GM12878 (cell line): ENCODE measurements around the gene HELZ. TPM values are rescaled to one million over a fixed set of nuclear protein-coding genes. Genes with fewer than 3 reads are reported as not detected.
A peak's percentile ranks its signal among the peaks of the same experiment; 100 is the strongest.

Source experiments
- ATAC-seq: fragments of 200-7000 bp; cut with Tn5 transposase; 3 replicates; pipeline ENCODE4 v1.9.1; 2020; ENCODE audit warnings: mild to moderate bottlenecking, moderate library complexity
- BruUV-seq: library from RNA; stranded (reverse); fragments of 400-500 nt; replicated peaks from 2 replicates; lab custom pipeline; 2021; lab: Mats Ljungman, UMichigan
- CTCF ChIA-PET: fragments of 300-600 bp; sonication (Branson Sonifier 250); formaldehyde crosslinking; extraction: SDS; loops from one replicate; lab custom pipeline; 2021; ENCODE audit warnings: inconsistent platforms; lab: Yijun Ruan, JAX
- POLR2A ChIA-PET: fragments of 350-600 bp; formaldehyde crosslinking; extraction: SDS; loops from one replicate; lab custom pipeline; 2021; ENCODE audit warnings: inconsistent platforms; lab: Charles Lee
- RAD21 ChIA-PET: fragments of 300-600 bp; sonication (Branson Sonifier 250); formaldehyde crosslinking; loops from one replicate; lab custom pipeline; 2023; ENCODE audit warnings: antibody characterized with exemption; ENCODE audit not compliant: unreplicated experiment; lab: Charles Lee
- SMC1A ChIA-PET: fragments of 300-600 bp; sonication (Branson Sonifier 250); formaldehyde crosslinking; loops from one replicate; lab custom pipeline; 2023; ENCODE audit not compliant: unreplicated experiment, uncharacterized antibody; lab: Charles Lee
- DNase-seq: peaks from one replicate; pipeline ENCODE4 v3.0.0-alpha.2; 2011; ENCODE audit warnings: low read depth, low spot score
- FAIRE-seq: peaks from 3 replicates; lab custom pipeline; 2011; peaks lifted over from hg19 to GRCh38; lab: Jason Lieb, UNC
- H2AFZ ChIP-seq: 2 replicates; pipeline ENCODE4 v1.6.0; 2011; ENCODE audit warnings: low read depth, low read length, control low read depth; ENCODE audit not compliant: control insufficient read depth
- H3K27ac ChIP-seq: 2 replicates; pipeline ENCODE4 v1.5.1; 2011; ENCODE audit warnings: control low read depth; ENCODE audit not compliant: control insufficient read depth, insufficient read depth
- H3K27me3 ChIP-seq, 2 experiments: replicated peaks in 1 of 2; 2 replicates each; pipeline versions ENCODE4 v1.6.0 to v1.6.1; 2011; ENCODE audit warnings: low read length in 1 of 2; ENCODE audit not compliant: control insufficient read depth in 2 of 2, insufficient read depth in 2 of 2
- H3K36me3 ChIP-seq, 2 experiments: 2 replicates each; pipeline ENCODE4 v1.5.1; 2011; ENCODE audit warnings: low read length in 1 of 2; ENCODE audit not compliant: control insufficient read depth in 2 of 2, insufficient read depth in 2 of 2
- H3K4me1 ChIP-seq: 2 replicates; pipeline ENCODE4 v1.6.1; 2011; ENCODE audit warnings: mild to moderate bottlenecking, low read length, moderate library complexity, mixed read lengths; ENCODE audit not compliant: control insufficient read depth, insufficient read depth
- H3K4me2 ChIP-seq: 2 replicates; pipeline ENCODE4 v1.6.0; 2011; ENCODE audit warnings: control low read depth; ENCODE audit not compliant: control insufficient read depth, insufficient read depth
- H3K4me3 ChIP-seq: fragments of 200-600 bp; sonication (generic); 2 replicates; pipeline ENCODE4 v1.5.1; 2016
- H3K79me2 ChIP-seq: 2 replicates; pipeline ENCODE4 v1.6.0; 2011; ENCODE audit warnings: low read length; ENCODE audit not compliant: control insufficient read depth, insufficient read depth
- H3K9ac ChIP-seq: 2 replicates; pipeline ENCODE4 v1.8.0; 2011; ENCODE audit warnings: low read length, control low read depth, mixed read lengths; ENCODE audit not compliant: control insufficient read depth, insufficient read depth
- H3K9me3 ChIP-seq: replicated peaks from 3 replicates; pipeline ENCODE4 v1.5.1; 2011; ENCODE audit warnings: mild to moderate bottlenecking, low read length; ENCODE audit not compliant: control insufficient read depth, insufficient read depth
- H4K20me1 ChIP-seq: 2 replicates; pipeline ENCODE4 v1.6.0; 2011; ENCODE audit not compliant: control insufficient read depth, insufficient read depth
- BMI1 ChIP-seq: fragments of 450-650 bp; IDR thresholded peaks from 2 replicates; pipeline ENCODE4 v1.6.1; 2016; ENCODE audit warnings: mild to moderate bottlenecking, moderate library complexity, borderline replicate concordance
- ESRRA ChIP-seq: IDR thresholded peaks from 2 replicates; pipeline ENCODE4 v1.6.1; 2012; ENCODE audit warnings: mild to moderate bottlenecking, low read length, improper control_type of control experiment
- GABPA ChIP-seq: IDR thresholded peaks from 2 replicates; pipeline ENCODE4 v1.6.1; 2014; ENCODE audit warnings: antibody characterized with exemption, low read depth, mild to moderate bottlenecking, inconsistent platforms
- MYB ChIP-seq: fragments of 150-350 bp; IDR thresholded peaks from 2 replicates; pipeline ENCODE4 v1.6.1; 2014; ENCODE audit warnings: mild to moderate bottlenecking, low read depth, low read length, borderline replicate concordance
- PML ChIP-seq: IDR thresholded peaks from 2 replicates; pipeline ENCODE4 v1.6.1; 2012; ENCODE audit warnings: low read length, inconsistent platforms
- POLR2AphosphoS2 ChIP-seq: IDR thresholded peaks from 2 replicates; pipeline ENCODE4 v1.6.1; 2011; ENCODE audit warnings: low read depth, mild to moderate bottlenecking, low read length, improper control_type of control experiment, moderate library complexity
- SMC3 ChIP-seq: IDR thresholded peaks from 2 replicates; pipeline ENCODE4 v1.6.1; 2011; ENCODE audit warnings: low read length, improper control_type of control experiment, borderline replicate concordance
- ZNF622 ChIP-seq: fragments of 450-650 bp; IDR thresholded peaks from 2 replicates; pipeline ENCODE4 v1.6.1; 2017; ENCODE audit warnings: mild to moderate bottlenecking, inconsistent platforms
- WGBS: methylation state at CpG from one replicate; pipeline ENCODE4 v1.1.6; 2016; ENCODE audit warnings: low lambda C conversion rate; ENCODE audit not compliant: insufficient replicate concordance, insufficient coverage; ENCODE audit errors: missing lambda C conversion rate; 5-methylcytosine and 5-hydroxymethylcytosine counted together
- in situ Hi-C: fragments of 300-500 bp; cut with MboI; formaldehyde crosslinking; loops from 9 replicates; pipeline ENCODE4 v1.14.3; 2018; ENCODE audit warnings: mixed read lengths
- intact Hi-C: fragments of 100-400 bp; cut with micrococcal nuclease; formaldehyde crosslinking; loops from one replicate; pipeline ENCODE4 v1.14.2; 2022; ENCODE audit not compliant: unreplicated experiment
- polyA plus RNA-seq, 11 experiments: library from polyadenylated mRNA; depleted of rRNA in 4 of 11; unstranded in 6 of 11; stranded (reverse) in 5 of 11; fragments of >200 nt; fragmentation: Nextera tagmentation in 4 of 11; fragmentation: Illumina TruSeq in 1 of 11; extraction: Ambion mirVana in 4 of 11; extraction: Trizol in 1 of 11; gene quantifications; 1 replicate in 1 of 11; 2 replicates in 10 of 11; pipeline versions ENCODE4 v1.2.1 to v1.2.3, GENCODE V29; 2011 to 2016; ENCODE audit warnings: inconsistent platforms in 2 of 11, missing spikeins in 2 of 11, low read depth in 1 of 11
- total RNA-seq, 4 experiments: library from RNA; depleted of rRNA in 3 of 4; stranded (reverse); fragments of >200 nt in 3 of 4; fragmentation: Illumina TruSeq in 1 of 4; extraction: Trizol in 1 of 4; gene quantifications; 2 replicates each; pipeline versions ENCODE4 v1.2.1 to v1.2.3, GENCODE V29; 2013 to 2021
- TF ChIP-seq, protein P1 (sequence below): fragments of 150-350 bp; IDR thresholded peaks from 2 replicates; pipeline ENCODE4 v1.6.1; 2016; ENCODE audit warnings: low read depth, low read length
- TF ChIP-seq, protein P2 (sequence below): fragments of 450-650 bp; formaldehyde crosslinking; IDR thresholded peaks from 2 replicates; pipeline ENCODE4 v1.4.0; 2020; ENCODE audit warnings: mild to moderate bottlenecking, moderate library complexity
- TF ChIP-seq, protein P3 (sequence below): IDR thresholded peaks from 2 replicates; pipeline ENCODE4 v1.6.1; 2012; ENCODE audit warnings: mild to moderate bottlenecking, low read depth, low read length
- TF ChIP-seq, protein P4 (sequence below): IDR thresholded peaks from 2 replicates; pipeline ENCODE4 v1.6.1; 2011; ENCODE audit warnings: borderline replicate concordance, low read depth, mild to moderate bottlenecking, moderate library complexity, low read length; ENCODE audit not compliant: insufficient read depth, poor library complexity, severe bottlenecking

Gene HELZ
- total and polyA plus RNA-seq, 10 of the 15 experiments (the other 5 are each of a cell fraction or from before 2014, with no cell fraction given): 1.5 to 36.8 (median 19.1) TPM

DNA sequence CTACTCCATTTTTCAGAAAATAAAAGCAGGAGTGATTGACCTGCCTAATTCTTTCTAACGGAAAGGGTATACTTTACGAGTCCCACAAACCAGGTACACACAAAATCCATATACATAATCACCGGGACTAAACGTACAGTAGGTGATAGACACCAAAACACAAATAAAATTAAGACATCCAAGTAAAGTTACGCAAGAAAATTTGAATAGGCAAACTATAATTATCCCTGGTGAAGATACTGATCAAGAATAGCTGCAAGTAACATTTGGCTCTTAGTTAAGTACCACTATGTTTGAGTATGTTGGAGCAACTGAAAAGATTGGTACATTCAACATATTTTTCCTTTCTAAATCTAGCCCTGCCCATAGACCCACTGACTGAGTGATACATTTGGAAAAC is 1.7 kb downstream of the HELZ start:
- no peak for ATAC-seq
- Histone ChIP-seq H3K9ac (no peak overlapping the region), H3K4me2 (peak overlapping the region; percentile 79), H3K4me1 (peaks cover 13% of the 10 kb centered on the region), H3K27me3 (no peaks in the 10 kb centered on the region), H3K79me2 (peaks cover 21% of the 10 kb centered on the region), H4K20me1 (no peaks in the 10 kb centered on the region), H3K9me3 (no peaks in the 10 kb centered on the region), H3K27ac (no peak overlapping the region), H3K36me3 (peaks cover 0 to 7% of the 10 kb centered on the region in 2 experiments; a peak in 1 of 4 replicates), H3K4me3 (peak overlapping the region; percentile 88), H2AFZ (no peak overlapping the region)
- ChIA-PET CTCF (interaction anchor here (0.7 kb wide), 1 partner anchor 495 kb away, joined by 3 read pairs; no protein-coding TSS in a partner anchor), RAD21 (no interaction called here), SMC1A (interaction anchor here (1.2 to 1.5 kb wide), 2 partner anchors 27 to 65 kb away, joined by 4 to 6 read pairs; no protein-coding TSS in a partner anchor), POLR2A (no interaction called here)
- intact Hi-C loops: no loop called here
- WGBS: 95% methylated on average over 5 of the region's 5 CpGs
- BruUV-seq: no TSS peak
- no peak for FAIRE-seq
- in situ Hi-C loops: no loop called here
- no peak for DNase-seq
- TF ChIP-seq POLR2AphosphoS2: no peak
- TF ChIP-seq BMI1: no peak
- no peak for TF ChIP-seq SMC3
- TF ChIP-seq, protein P1, sequence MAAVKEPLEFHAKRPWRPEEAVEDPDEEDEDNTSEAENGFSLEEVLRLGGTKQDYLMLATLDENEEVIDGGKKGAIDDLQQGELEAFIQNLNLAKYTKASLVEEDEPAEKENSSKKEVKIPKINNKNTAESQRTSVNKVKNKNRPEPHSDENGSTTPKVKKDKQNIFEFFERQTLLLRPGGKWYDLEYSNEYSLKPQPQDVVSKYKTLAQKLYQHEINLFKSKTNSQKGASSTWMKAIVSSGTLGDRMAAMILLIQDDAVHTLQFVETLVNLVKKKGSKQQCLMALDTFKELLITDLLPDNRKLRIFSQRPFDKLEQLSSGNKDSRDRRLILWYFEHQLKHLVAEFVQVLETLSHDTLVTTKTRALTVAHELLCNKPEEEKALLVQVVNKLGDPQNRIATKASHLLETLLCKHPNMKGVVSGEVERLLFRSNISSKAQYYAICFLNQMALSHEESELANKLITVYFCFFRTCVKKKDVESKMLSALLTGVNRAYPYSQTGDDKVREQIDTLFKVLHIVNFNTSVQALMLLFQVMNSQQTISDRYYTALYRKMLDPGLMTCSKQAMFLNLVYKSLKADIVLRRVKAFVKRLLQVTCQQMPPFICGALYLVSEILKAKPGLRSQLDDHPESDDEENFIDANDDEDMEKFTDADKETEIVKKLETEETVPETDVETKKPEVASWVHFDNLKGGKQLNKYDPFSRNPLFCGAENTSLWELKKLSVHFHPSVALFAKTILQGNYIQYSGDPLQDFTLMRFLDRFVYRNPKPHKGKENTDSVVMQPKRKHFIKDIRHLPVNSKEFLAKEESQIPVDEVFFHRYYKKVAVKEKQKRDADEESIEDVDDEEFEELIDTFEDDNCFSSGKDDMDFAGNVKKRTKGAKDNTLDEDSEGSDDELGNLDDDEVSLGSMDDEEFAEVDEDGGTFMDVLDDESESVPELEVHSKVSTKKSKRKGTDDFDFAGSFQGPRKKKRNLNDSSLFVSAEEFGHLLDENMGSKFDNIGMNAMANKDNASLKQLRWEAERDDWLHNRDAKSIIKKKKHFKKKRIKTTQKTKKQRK: no peak
- TF ChIP-seq GABPA: no peak
- TF ChIP-seq MYB: no peak
- no peak for TF ChIP-seq PML
- TF ChIP-seq, protein P2, sequence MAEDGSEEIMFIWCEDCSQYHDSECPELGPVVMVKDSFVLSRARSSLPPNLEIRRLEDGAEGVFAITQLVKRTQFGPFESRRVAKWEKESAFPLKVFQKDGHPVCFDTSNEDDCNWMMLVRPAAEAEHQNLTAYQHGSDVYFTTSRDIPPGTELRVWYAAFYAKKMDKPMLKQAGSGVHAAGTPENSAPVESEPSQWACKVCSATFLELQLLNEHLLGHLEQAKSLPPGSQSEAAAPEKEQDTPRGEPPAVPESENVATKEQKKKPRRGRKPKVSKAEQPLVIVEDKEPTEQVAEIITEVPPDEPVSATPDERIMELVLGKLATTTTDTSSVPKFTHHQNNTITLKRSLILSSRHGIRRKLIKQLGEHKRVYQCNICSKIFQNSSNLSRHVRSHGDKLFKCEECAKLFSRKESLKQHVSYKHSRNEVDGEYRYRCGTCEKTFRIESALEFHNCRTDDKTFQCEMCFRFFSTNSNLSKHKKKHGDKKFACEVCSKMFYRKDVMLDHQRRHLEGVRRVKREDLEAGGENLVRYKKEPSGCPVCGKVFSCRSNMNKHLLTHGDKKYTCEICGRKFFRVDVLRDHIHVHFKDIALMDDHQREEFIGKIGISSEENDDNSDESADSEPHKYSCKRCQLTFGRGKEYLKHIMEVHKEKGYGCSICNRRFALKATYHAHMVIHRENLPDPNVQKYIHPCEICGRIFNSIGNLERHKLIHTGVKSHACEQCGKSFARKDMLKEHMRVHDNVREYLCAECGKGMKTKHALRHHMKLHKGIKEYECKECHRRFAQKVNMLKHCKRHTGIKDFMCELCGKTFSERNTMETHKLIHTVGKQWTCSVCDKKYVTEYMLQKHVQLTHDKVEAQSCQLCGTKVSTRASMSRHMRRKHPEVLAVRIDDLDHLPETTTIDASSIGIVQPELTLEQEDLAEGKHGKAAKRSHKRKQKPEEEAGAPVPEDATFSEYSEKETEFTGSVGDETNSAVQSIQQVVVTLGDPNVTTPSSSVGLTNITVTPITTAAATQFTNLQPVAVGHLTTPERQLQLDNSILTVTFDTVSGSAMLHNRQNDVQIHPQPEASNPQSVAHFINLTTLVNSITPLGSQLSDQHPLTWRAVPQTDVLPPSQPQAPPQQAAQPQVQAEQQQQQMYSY (CRISPR knock-in tag): no peak
- TF ChIP-seq, protein P3, sequence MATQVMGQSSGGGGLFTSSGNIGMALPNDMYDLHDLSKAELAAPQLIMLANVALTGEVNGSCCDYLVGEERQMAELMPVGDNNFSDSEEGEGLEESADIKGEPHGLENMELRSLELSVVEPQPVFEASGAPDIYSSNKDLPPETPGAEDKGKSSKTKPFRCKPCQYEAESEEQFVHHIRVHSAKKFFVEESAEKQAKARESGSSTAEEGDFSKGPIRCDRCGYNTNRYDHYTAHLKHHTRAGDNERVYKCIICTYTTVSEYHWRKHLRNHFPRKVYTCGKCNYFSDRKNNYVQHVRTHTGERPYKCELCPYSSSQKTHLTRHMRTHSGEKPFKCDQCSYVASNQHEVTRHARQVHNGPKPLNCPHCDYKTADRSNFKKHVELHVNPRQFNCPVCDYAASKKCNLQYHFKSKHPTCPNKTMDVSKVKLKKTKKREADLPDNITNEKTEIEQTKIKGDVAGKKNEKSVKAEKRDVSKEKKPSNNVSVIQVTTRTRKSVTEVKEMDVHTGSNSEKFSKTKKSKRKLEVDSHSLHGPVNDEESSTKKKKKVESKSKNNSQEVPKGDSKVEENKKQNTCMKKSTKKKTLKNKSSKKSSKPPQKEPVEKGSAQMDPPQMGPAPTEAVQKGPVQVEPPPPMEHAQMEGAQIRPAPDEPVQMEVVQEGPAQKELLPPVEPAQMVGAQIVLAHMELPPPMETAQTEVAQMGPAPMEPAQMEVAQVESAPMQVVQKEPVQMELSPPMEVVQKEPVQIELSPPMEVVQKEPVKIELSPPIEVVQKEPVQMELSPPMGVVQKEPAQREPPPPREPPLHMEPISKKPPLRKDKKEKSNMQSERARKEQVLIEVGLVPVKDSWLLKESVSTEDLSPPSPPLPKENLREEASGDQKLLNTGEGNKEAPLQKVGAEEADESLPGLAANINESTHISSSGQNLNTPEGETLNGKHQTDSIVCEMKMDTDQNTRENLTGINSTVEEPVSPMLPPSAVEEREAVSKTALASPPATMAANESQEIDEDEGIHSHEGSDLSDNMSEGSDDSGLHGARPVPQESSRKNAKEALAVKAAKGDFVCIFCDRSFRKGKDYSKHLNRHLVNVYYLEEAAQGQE: no peak
- TF ChIP-seq ZNF622: no peak
- TF ChIP-seq, protein P4, sequence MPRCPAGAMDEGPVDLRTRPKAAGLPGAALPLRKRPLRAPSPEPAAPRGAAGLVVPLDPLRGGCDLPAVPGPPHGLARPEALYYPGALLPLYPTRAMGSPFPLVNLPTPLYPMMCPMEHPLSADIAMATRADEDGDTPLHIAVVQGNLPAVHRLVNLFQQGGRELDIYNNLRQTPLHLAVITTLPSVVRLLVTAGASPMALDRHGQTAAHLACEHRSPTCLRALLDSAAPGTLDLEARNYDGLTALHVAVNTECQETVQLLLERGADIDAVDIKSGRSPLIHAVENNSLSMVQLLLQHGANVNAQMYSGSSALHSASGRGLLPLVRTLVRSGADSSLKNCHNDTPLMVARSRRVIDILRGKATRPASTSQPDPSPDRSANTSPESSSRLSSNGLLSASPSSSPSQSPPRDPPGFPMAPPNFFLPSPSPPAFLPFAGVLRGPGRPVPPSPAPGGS: no peak
- TF ChIP-seq ESRRA: no peak
